Transverse colon (tissue), 4 donors: ENCODE data around the gene ADGB. TPM values are rescaled to one million over a fixed set of nuclear protein-coding genes. Genes with fewer than 3 reads are reported as not detected.
"Not testable (repeated sequence)": the region's sequence is repeated elsewhere in the genome, so short reads cannot be mapped to it uniquely, and the experiment has no call there.

Experiments
- DNase-seq: peaks from one replicate; pipeline ENCODE4 v3.0.0-alpha.2; 2019
- H3K27ac ChIP-seq, 4 donors: fragments of 200-600 bp; sonication (generic); 2 replicates each; pipeline ENCODE4 v1.5.1; 2016 to 2018; ENCODE audit warnings: inconsistent platforms in 4 of 4
- H3K27me3 ChIP-seq: fragments of 200-600 bp; sonication (generic); 2 replicates; pipeline ENCODE4 v1.5.1; 2017; ENCODE audit warnings: inconsistent platforms
- H3K36me3 ChIP-seq, 4 donors: fragments of 200-600 bp; sonication (generic); 2 replicates each; pipeline ENCODE4 v1.5.1; 2017 to 2019; ENCODE audit warnings: inconsistent platforms in 4 of 4
- H3K4me1 ChIP-seq, 4 donors: fragments of 200-600 bp; sonication (generic); 2 replicates each; pipeline ENCODE4 v1.5.1; 2017 to 2020; ENCODE audit warnings: inconsistent platforms in 4 of 4
- H3K4me3 ChIP-seq, 4 donors: fragments of 200-600 bp; sonication (generic); 1 replicate in 1 of 4; 2 replicates in 3 of 4; pipeline versions ENCODE4 v1.5.1 to v1.6.1; 2017 to 2019; ENCODE audit warnings: inconsistent platforms in 4 of 4
- H3K9me3 ChIP-seq, 2 donors: fragments of 200-600 bp; sonication (generic); 2 replicates each; pipeline ENCODE4 v1.5.1; 2017 to 2019; ENCODE audit warnings: inconsistent platforms in 2 of 2
- CTCF ChIP-seq, 5 experiments: fragments of 200-600 bp in 3 of 5; fragments of 450-650 bp in 2 of 5; sonication (generic) in 3 of 5; IDR thresholded peaks; 1 replicate in 2 of 5; 2 replicates in 3 of 5; pipeline ENCODE4 v1.5.1; 2016 to 2017; ENCODE audit warnings: antibody characterized with exemption in 5 of 5, inconsistent platforms in 3 of 5, mild to moderate bottlenecking in 2 of 5, moderate library complexity in 1 of 5
- EP300 ChIP-seq: sonication (generic); formaldehyde crosslinking; IDR thresholded peaks from one replicate; pipeline ENCODE4 v1.6.1; 2017; ENCODE audit warnings: antibody characterized with exemption, low read depth
- POLR2A ChIP-seq: fragments of 450-650 bp; IDR thresholded peaks from one replicate; pipeline ENCODE4 v1.6.1; 2016; ENCODE audit warnings: antibody characterized with exemption, mild to moderate bottlenecking, moderate library complexity
- POLR2AphosphoS5 ChIP-seq, 3 donors: sonication (generic); formaldehyde crosslinking; IDR thresholded peaks; one replicate each; pipeline ENCODE4 v1.6.1; 2016; ENCODE audit warnings: antibody characterized with exemption in 3 of 3
- WGBS, 2 donors: methylation state at CpG; one replicate each; pipeline ENCODE4 v1.1.5; 2018; ENCODE audit warnings: low coverage in 1 of 2; 5-methylcytosine and 5-hydroxymethylcytosine counted together
- in situ Hi-C, 4 donors: fragments of 200-750 bp; cut with MboI; loops; one replicate each; pipeline versions ENCODE4 v1.15.0 to v1.15.1; 2017; ENCODE audit warnings: low sequenced_read_pairs in 3 of 4, low pct_ligation_motif_present in 1 of 4, low pct_unique_long_range_greater_than_20kb in 1 of 4
- intact Hi-C: fragments of 100-400 bp; cut with DNase I; formaldehyde crosslinking; loops from one replicate; pipeline ENCODE4 v1.15.1; 2023; ENCODE audit warnings: low total_unique reads
- total RNA-seq, 4 donors: library from RNA; depleted of rRNA; stranded (reverse); fragments of >200 nt; gene quantifications; one replicate each; pipeline ENCODE4 v1.1.0, GENCODE V29; 2016

Gene ADGB
- total RNA-seq, 4 donors from 2014 or later = 1.1 to 28.7 (median 3.2) TPM

GRCh38 chr6:146791930-146792329 lies 193.2 kb downstream of the ADGB start:
- H3K36me3 ChIP-seq = no peaks in the 10 kb centered on the region
- no peak overlapping the region for H3K4me3 ChIP-seq
- no peak for TF ChIP-seq EP300
- no peak for TF ChIP-seq CTCF (IDR thresholded peaks at IDR 0.05)
- no peak for TF ChIP-seq POLR2A
- TF ChIP-seq POLR2AphosphoS5 (IDR thresholded peaks at IDR 0.05) = no peak
- no peak for DNase-seq
- WGBS, 2 donors = 53 to 79% methylated on average over 3 to 4 of the region's 4 CpGs
- H3K27me3 ChIP-seq = no peaks in the 10 kb centered on the region
- intact Hi-C loops = no loop called here
- no peaks in the 10 kb centered on the region for H3K4me1 ChIP-seq
- in situ Hi-C loops = no loop called here
- H3K27ac ChIP-seq = no peak overlapping the region
- peaks cover 0 to 7% of the 10 kb centered on the region in 2 donors for H3K9me3 ChIP-seq

GRCh38 chr6:146793218-146793617 lies 194.4 kb downstream of the ADGB start:
- in situ Hi-C loops, DNase-seq, H3K4me3 ChIP-seq, H3K36me3 ChIP-seq, H3K27me3 ChIP-seq, H3K27ac ChIP-seq, H3K4me1 ChIP-seq, H3K9me3 ChIP-seq, intact Hi-C loops: not testable (repeated sequence)
- WGBS, 2 donors = 28% methylated on average over 2 of the region's 2 CpGs; no CpG with 5 or more reads in 1 of the 2 donors

- DNase-seq = no peak
- peaks cover 0 to 7% of the 10 kb centered on the region in 2 donors for H3K9me3 ChIP-seq
- H3K4me3 ChIP-seq = no peak overlapping the region
- intact Hi-C loops (loop anchor here (1.0 kb wide), 1 partner anchor 10 kb away; no protein-coding TSS in a partner anchor), in situ Hi-C loops (no loop called here)
- TF ChIP-seq CTCF (IDR thresholded peaks at IDR 0.05) (no peak), POLR2AphosphoS5 (IDR thresholded peaks at IDR 0.05) (no peak), EP300 (no peak), POLR2A (no peak)
- no peaks in the 10 kb centered on the region for H3K27me3 ChIP-seq
- H3K36me3 ChIP-seq = no peaks in the 10 kb centered on the region
- 74 to 100% methylated on average over 1 of the region's 1 CpG for WGBS, 2 donors
- no peak overlapping the region for H3K27ac ChIP-seq
- no peaks in the 10 kb centered on the region for H3K4me1 ChIP-seq
Measured at GRCh38 chr6:146795479-146796133, 196.8 kb downstream of the ADGB start.

- WGBS, 2 donors = 79 to 84% methylated on average over 3 of the region's 3 CpGs
- intact Hi-C loops, H3K27ac ChIP-seq, H3K9me3 ChIP-seq, H3K4me1 ChIP-seq, in situ Hi-C loops, H3K4me3 ChIP-seq, H3K36me3 ChIP-seq, H3K27me3 ChIP-seq, DNase-seq: not testable (repeated sequence)
Measured at GRCh38 chr6:146803167-146803566, 204.4 kb downstream of the ADGB start.

GRCh38 chr6:146803601-146804000 lies 204.8 kb downstream of the ADGB start:
- DNase-seq = no peak
- no peaks in the 10 kb centered on the region for H3K9me3 ChIP-seq
- 76 to 89% methylated on average over 15 to 22 of the region's 22 CpGs for WGBS, 2 donors
- in situ Hi-C loops = no loop called here
- no peaks in the 10 kb centered on the region for H3K36me3 ChIP-seq
- H3K27me3 ChIP-seq = no peaks in the 10 kb centered on the region
- TF ChIP-seq POLR2AphosphoS5 (IDR thresholded peaks at IDR 0.05) = no peak
- no peak for TF ChIP-seq EP300
- TF ChIP-seq POLR2A = no peak
- TF ChIP-seq CTCF (IDR thresholded peaks at IDR 0.05) = no peak
- H3K27ac ChIP-seq = no peak overlapping the region
- no peaks in the 10 kb centered on the region for H3K4me1 ChIP-seq
- H3K4me3 ChIP-seq = no peak overlapping the region
- intact Hi-C loops = no loop called here
